RWPE1 (cell line): Measurements from ENCODE around the gene OBP2B.
"Not testable (repeated sequence)": the region's sequence is repeated elsewhere in the genome, so short reads cannot be mapped to it uniquely, and the experiment has no call there.

Experiments used
- CTCF ChIA-PET: fragments of 350-600 bp; sonication (Branson Sonifier 250); formaldehyde crosslinking; extraction: SDS; loops from one replicate; lab custom pipeline; 2021; lab: Yijun Ruan, JAX
- POLR2A ChIA-PET: fragments of 400-600 bp; formaldehyde crosslinking; extraction: SDS; loops from one replicate; lab custom pipeline; 2020; ENCODE audit warnings: antibody characterized with exemption; ENCODE audit not compliant: low non-redundant PET; lab: Yijun Ruan, JAX
- DNase-seq: peaks from one replicate; pipeline ENCODE4 v3.0.0; 2012; ENCODE audit warnings: low spot score
- H3K27ac ChIP-seq: fragments of 450-650 bp; 2 replicates; pipeline ENCODE4 v1.5.1; 2017
- CTCF ChIP-seq: fragments of 450-650 bp; conservative IDR thresholded peaks from 2 replicates; pipeline ENCODE4 v1.5.1; 2017; ENCODE audit warnings: low read depth, mild to moderate bottlenecking

OBP2B gene

GRCh38 chr9:133210609-133211008 is 1.6 kb upstream of the OBP2B start:
- ChIA-PET CTCF (interaction anchor here (0.6 to 1.6 kb wide), 2 partner anchors 25 to 65 kb away, joined by 3 read pairs; no protein-coding TSS in a partner anchor), POLR2A (no interaction called here)
- DNase-seq, result no peak
- no peak for TF ChIP-seq CTCF
- H3K27ac ChIP-seq, result no peak overlapping the region

GRCh38 chr9:133210202-133210532 is 1.1 kb upstream of the OBP2B start:
- POLR2A ChIA-PET, result no interaction called here
- CTCF ChIA-PET, result no interaction called here
- no peak for DNase-seq
- no peak overlapping the region for H3K27ac ChIP-seq
- TF ChIP-seq CTCF, result no peak

- DNase-seq, CTCF ChIA-PET, H3K27ac ChIP-seq, POLR2A ChIA-PET: not testable (repeated sequence)
Measured at GRCh38 chr9:133209327-133210201, 514 bp upstream of the OBP2B start.

- H3K27ac ChIP-seq, DNase-seq: not testable (repeated sequence)
- ChIA-PET CTCF (interaction anchor here (0.5 to 0.6 kb wide), 2 partner anchors 119 to 350 kb away, joined by 3 to 4 read pairs; no protein-coding TSS in a partner anchor), POLR2A (interaction anchor here (0.6 kb wide), 1 partner anchor 766 kb away, joined by 4 read pairs; no protein-coding TSS in a partner anchor)
Measured at GRCh38 chr9:133208171-133208879, 725 bp downstream of the OBP2B start.

- ChIA-PET CTCF (interaction anchor here (0.5 to 0.6 kb wide), 2 partner anchors 118 to 351 kb away, joined by 3 to 4 read pairs; no protein-coding TSS in a partner anchor), POLR2A (interaction anchor here (0.6 kb wide), 1 partner anchor 35 kb away, joined by 5 read pairs; no protein-coding TSS in a partner anchor)
- no peak for DNase-seq
- TF ChIP-seq CTCF, result no peak
- no peak overlapping the region for H3K27ac ChIP-seq
Measured at GRCh38 chr9:133207540-133208170, 1.4 kb downstream of the OBP2B start.

GRCh38 chr9:133207021-133207531 is 2.0 kb downstream of the OBP2B start:
- no peak for DNase-seq
- no peak overlapping the region for H3K27ac ChIP-seq
- POLR2A ChIA-PET, result interaction anchor here (0.6 kb wide), 1 partner anchor 36 kb away, joined by 5 read pairs; no protein-coding TSS in a partner anchor
- CTCF ChIA-PET, result no interaction called here
- TF ChIP-seq CTCF, result no peak
